ENCODE data around the gene NAA16.
"Not testable (repeated sequence)": the region's sequence is repeated elsewhere in the genome, so short reads cannot be mapped to it uniquely, and the experiment has no call there.

NAA16 gene

GRCh38 chr13:41315443-41316047 lies 4.5 kb downstream of the NAA16 start:
- TF ChIP-seq ZNF274 (IDR thresholded peaks at IDR 0.05; ENCODE audit: low read depth, low read length): no peak
- H3K4me3 ChIP-seq (ENCODE audit: low read length): peak overlapping the region; percentile 31; the same call in 1 of the 2 replicates

- no peak overlapping the region for H3K4me3 ChIP-seq (ENCODE audit: low read length)
- no peak for TF ChIP-seq ZNF274 (IDR thresholded peaks at IDR 0.05; ENCODE audit: low read depth, low read length)
Observed at GRCh38 chr13:41317243-41317642, 6.2 kb downstream of the NAA16 start.

- no peak for TF ChIP-seq ZNF274 (IDR thresholded peaks at IDR 0.05; ENCODE audit: low read depth, low read length)
- H3K4me3 ChIP-seq (ENCODE audit: low read length): no peak overlapping the region
Observed at GRCh38 chr13:41325752-41326151, 14.7 kb downstream of the NAA16 start.

GRCh38 chr13:41326661-41327060 lies 15.6 kb downstream of the NAA16 start:
- no peak overlapping the region for H3K4me3 ChIP-seq (ENCODE audit: low read length)
- TF ChIP-seq ZNF274 (IDR thresholded peaks at IDR 0.05; ENCODE audit: low read depth, low read length): no peak

- H3K4me3 ChIP-seq (ENCODE audit: low read length): no peak overlapping the region
- no peak for TF ChIP-seq ZNF274 (IDR thresholded peaks at IDR 0.05; ENCODE audit: low read depth, low read length)
Observed at GRCh38 chr13:41327994-41328790, 17.1 kb downstream of the NAA16 start.

DNA sequence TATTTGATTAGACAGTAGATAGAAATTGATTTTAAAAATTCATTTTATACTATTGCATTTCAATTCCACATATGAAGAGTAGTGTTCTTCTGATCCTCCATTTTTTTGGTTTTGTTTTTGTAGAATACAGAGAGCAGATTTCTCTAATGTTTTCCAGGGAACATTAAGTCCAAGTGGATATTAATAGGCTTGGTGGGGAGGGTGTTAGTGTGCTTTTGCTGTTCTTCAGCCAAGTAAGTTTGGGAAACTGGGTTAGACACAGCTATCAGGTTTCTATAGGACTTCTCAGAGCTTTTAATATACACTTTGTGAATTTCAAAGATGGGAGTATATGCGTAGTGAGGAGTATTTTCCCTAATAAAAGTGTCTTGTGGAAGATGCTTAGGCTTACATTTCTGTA lies 21.8 kb downstream of the NAA16 start:
- no peak overlapping the region for H3K4me3 ChIP-seq (ENCODE audit: low read length)
- no peak for TF ChIP-seq ZNF274 (IDR thresholded peaks at IDR 0.05; ENCODE audit: low read depth, low read length)

GRCh38 chr13:41334810-41335209 lies 23.7 kb downstream of the NAA16 start:
- TF ChIP-seq ZNF274 (IDR thresholded peaks at IDR 0.05; ENCODE audit: low read depth, low read length): no peak
- H3K4me3 ChIP-seq (ENCODE audit: low read length): no peak overlapping the region

- no peak for TF ChIP-seq ZNF274 (IDR thresholded peaks at IDR 0.05; ENCODE audit: low read depth, low read length)
- H3K4me3 ChIP-seq (ENCODE audit: low read length): no peak overlapping the region
Observed at GRCh38 chr13:41344358-41344757, 33.3 kb downstream of the NAA16 start.

DNA sequence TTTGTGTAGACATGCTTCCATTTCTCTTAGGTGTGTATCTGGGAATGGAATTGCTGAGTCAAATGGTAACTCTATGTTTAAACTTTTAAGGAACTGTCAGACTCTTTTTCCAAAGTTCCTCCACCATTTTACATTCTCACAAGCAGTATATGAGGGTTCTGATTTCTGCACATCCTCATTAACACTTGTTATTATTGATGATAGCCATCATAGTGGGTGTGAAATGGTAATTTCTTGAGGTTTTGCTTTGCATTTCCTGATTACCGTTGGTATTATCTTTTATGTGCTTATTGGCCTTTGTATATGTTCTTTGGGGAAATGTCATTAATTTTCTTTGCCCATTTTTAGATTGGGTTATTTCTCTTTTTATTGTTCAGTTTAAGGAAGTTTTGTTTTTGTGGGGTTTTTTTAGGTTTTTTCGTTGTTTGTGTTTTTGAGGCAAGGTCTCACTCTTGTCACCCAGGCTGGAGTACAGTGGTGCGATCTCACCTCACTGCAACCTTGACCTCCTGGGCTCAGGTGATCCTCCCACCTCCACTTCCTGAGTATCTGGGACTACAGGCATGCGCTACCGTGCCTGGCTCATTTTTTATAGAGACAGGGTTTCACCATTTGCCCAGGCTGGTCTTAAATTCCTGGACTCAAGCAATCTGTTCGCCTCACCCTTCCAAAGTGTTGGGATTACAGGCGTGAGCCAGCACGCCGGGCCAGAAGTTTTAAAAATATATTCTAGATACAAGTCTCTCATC lies 34.3 kb downstream of the NAA16 start:
- no peak for TF ChIP-seq ZNF274 (IDR thresholded peaks at IDR 0.05; ENCODE audit: low read depth, low read length)

GRCh38 chr13:41345914-41346589 lies 35.0 kb downstream of the NAA16 start:
- H3K4me3 ChIP-seq (ENCODE audit: low read length): no peak overlapping the region
- TF ChIP-seq ZNF274 (IDR thresholded peaks at IDR 0.05; ENCODE audit: low read depth, low read length): no peak

More for the DNA sequence above, 34.3 kb downstream of the NAA16 start:
- no peak overlapping the region for H3K4me3 ChIP-seq (ENCODE audit: low read length)

- TF ChIP-seq ZNF274 (IDR thresholded peaks at IDR 0.05; ENCODE audit: low read depth, low read length): no peak
- H3K4me3 ChIP-seq (ENCODE audit: low read length): no peak overlapping the region
Observed at GRCh38 chr13:41352935-41353840, 42.1 kb downstream of the NAA16 start.

DNA sequence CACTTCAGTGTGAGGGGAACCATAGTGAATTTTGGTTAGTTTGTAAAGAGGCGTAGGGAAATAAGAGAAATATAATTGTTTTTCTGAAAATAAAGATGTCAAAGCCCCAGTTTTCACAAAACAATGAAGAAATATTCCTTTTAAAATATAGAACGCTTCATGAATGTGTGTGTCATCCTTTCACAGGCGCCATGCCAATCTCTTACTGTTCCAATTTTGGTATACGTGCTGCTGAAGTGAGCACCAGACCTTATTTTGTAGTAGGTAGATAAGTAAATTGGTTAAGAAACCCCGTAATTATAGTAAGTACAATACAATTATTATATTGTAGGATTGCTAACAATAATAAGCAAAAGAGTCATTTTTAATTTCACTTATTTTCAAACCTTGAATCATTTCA lies 43.3 kb downstream of the NAA16 start:
- H3K4me3 ChIP-seq (ENCODE audit: low read length): no peak overlapping the region
- TF ChIP-seq ZNF274 (IDR thresholded peaks at IDR 0.05; ENCODE audit: low read depth, low read length): no peak

GRCh38 chr13:41356385-41356648 lies 45.2 kb downstream of the NAA16 start:
- not testable (repeated sequence) for H3K4me3 ChIP-seq (ENCODE audit: low read length)

DNA sequence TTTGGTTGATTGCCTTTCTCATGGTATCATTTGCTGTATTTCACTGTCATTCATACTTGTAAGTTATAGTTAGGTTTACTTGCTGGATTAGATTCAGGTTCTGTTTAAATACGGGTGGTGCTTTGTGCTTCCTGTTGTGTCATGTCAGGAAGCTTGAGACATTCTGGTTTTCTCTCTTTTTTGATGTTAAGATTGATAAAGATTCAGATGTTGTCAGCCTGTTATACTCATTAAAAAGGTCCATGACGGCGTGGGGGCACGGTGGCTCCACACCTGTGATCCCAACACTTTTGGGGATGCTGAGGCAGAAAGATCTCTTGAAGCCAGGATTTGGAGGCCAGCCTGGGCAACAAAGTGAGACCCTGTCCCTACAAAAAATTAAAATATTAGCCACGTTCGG lies 45.7 kb downstream of the NAA16 start:
- no peak overlapping the region for H3K4me3 ChIP-seq (ENCODE audit: low read length)
- no peak for TF ChIP-seq ZNF274 (IDR thresholded peaks at IDR 0.05; ENCODE audit: low read depth, low read length)
